NCI-H524 treated with DMSO at 0.1 percent for 48 hours (cell line): ENCODE data around the gene MXRA5.
"Not testable (repeated sequence)": the region's sequence is repeated elsewhere in the genome, so short reads cannot be mapped to it uniquely, and the experiment has no call there.

Source experiments
- DNase-seq: peaks from one replicate; lab custom pipeline; 2025; lab: John Stamatoyannopoulos, UW

MXRA5 gene, protein sequence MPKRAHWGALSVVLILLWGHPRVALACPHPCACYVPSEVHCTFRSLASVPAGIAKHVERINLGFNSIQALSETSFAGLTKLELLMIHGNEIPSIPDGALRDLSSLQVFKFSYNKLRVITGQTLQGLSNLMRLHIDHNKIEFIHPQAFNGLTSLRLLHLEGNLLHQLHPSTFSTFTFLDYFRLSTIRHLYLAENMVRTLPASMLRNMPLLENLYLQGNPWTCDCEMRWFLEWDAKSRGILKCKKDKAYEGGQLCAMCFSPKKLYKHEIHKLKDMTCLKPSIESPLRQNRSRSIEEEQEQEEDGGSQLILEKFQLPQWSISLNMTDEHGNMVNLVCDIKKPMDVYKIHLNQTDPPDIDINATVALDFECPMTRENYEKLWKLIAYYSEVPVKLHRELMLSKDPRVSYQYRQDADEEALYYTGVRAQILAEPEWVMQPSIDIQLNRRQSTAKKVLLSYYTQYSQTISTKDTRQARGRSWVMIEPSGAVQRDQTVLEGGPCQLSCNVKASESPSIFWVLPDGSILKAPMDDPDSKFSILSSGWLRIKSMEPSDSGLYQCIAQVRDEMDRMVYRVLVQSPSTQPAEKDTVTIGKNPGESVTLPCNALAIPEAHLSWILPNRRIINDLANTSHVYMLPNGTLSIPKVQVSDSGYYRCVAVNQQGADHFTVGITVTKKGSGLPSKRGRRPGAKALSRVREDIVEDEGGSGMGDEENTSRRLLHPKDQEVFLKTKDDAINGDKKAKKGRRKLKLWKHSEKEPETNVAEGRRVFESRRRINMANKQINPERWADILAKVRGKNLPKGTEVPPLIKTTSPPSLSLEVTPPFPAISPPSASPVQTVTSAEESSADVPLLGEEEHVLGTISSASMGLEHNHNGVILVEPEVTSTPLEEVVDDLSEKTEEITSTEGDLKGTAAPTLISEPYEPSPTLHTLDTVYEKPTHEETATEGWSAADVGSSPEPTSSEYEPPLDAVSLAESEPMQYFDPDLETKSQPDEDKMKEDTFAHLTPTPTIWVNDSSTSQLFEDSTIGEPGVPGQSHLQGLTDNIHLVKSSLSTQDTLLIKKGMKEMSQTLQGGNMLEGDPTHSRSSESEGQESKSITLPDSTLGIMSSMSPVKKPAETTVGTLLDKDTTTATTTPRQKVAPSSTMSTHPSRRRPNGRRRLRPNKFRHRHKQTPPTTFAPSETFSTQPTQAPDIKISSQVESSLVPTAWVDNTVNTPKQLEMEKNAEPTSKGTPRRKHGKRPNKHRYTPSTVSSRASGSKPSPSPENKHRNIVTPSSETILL (N-terminal part only)

DNA sequence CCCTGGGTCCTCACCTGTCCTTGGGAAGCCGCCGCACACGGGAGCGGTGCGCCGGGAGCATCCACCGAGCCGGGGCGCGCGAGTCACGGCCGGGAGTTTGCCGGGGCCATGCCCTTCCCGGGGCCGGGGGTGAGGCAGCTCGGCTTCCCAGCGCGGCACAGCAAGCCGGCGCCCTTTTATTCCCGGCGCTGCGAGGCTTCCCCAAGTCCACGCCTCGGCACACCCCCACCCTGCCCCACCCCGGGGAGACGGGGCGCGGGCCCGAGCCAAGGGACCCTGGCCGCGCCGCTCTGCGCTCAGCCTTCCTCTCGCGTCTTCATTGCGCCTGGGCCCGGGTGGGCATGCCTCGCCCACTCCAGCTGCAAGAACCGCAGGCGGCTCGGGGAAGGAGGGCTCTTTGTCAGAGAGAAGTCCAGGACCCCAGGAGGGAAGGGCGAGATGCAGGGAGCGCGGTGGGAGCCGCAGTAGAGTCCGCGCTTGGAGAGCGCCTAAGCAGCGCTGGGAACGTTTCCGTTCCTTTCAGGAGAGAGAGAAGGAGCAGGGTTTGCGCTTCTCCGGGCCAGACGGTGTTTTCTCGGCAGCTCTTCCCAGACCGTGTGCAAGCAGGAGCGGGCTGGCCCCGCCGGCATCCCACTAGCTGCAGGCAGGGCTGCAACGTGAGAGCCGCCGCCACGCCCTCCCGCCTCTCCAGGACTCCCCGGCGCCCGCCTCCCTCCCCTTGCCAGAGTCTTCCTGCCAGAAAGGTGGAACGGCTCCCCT is at the start of gene MXRA5:
TSS of gene MXRA5 (minus strand) at position 152 of the 759 bp plus-strand sequence. CDS start 2,819 bp downstream, outside the sequence.
- DNase-seq, result no peak

DNA sequence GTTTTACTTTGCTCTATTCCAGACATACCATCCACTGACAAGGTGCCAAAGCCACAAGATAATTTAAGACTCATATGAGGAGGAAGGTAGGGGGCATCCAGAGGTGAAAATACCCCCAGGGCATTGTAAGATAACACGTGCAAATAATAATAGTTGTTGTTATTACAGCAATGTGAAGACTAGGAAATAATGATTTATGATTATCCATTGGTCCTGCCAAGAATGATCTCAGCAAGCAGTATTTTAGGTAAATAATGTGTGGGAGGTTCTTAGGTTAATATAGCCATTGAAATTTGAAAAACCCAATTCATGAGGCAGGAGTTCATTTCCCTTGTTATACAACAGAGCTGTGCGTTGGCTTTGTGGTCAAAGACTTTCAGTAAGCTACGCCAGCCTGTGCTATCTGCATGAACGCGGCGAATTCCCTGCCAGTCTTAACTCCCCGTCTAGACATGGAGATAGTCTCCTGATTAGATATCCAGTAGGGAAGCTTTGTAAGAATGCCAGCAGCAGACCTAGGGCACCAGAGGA is 47.2 kb upstream of the MXRA5 start:
- DNase-seq, result no peak

DNA sequence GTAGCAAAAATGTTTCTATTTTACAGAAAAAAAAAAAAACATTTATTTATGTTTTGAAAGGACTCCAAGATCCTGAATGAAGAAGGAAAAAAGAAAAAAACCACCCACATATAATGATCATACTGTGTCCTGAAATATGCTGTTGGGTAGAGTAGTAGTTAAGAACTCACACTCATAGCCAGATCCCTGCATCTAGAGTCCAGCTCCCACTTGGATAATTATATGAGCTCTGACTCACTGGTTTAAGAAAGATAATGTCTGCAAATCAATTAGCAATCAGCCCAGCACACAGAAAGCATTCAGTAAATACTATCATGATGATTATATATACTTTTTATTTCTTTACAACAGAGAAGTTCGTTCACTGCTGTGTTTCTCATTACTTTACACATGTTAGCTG is 46.7 kb upstream of the MXRA5 start:
- no peak for DNase-seq

DNA sequence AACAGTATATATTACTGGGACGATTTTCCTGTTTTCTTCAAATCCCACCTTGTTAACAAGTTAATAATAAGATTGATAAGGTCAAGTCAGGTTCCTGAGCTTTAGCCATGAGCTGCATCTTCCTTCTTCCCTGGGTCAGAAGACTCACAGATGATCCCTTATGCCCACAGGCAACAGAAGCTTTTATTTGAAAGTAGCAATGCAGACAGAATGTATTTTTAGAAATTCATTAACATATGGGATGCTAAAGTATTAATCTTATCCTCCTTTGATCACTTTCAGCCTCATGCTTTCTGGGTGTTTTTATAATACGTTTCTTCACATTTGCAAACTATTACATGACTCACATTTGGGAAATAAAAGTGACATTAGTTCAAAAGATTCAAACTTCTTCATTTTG is 42.0 kb upstream of the MXRA5 start:
- DNase-seq, result no peak

DNA sequence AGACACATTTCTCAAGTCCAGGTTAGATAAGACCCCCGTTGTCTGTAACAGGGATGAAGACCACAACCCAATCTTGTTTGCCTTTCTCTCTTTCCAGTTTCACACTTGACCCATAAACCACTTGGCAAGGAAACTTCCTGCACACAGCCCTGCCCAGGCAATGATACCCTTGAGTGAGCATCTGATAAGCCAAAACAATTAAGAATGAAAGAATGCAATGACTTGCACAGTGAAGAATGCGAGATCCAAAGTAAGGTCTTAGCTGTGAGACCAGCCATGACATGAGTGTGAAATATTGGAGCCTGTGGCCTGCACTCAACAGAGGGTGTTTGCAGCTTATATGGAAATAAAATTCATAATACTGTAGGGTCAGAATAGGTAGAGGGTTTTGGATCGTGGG is 37.9 kb upstream of the MXRA5 start:
- DNase-seq, result no peak

DNA sequence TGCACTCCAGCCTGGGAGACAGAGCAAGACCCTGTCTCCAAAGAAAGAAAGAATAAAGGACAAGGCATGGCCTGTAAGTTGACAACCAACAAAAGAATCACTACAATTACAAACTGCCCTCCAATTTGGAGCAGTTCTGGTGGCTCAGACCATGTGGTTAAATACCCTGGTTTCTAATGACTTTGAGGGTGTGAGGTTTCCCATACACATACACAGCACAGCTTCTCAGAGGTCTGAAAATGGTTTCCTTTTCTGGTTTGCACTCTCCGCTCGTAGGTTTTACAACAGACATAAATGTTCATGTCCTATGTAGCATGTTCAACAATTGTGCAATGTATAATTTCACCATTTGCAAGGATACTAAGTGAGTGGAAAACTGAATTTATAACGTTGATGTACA is 34.2 kb upstream of the MXRA5 start:
- no peak for DNase-seq

DNA sequence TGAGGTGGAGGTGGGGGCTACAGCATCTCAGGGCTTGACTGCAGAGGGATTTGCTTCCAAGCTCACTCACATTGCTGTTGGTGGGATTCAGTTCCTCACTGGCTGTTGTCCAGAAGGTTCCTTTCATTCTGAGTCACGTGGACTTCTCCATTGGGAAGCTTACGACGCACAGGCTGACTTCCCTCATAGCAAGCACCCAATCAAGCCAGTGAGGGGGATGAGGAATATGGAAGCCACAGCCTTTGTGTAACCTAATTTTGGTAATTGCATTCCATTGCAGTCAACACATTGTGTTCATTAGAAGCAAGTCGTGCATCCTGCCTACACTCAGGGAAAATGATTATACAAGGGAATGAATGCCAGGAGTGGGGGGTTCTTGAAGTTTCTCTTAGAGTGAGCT is 32.7 kb upstream of the MXRA5 start:
- no peak for DNase-seq

DNA sequence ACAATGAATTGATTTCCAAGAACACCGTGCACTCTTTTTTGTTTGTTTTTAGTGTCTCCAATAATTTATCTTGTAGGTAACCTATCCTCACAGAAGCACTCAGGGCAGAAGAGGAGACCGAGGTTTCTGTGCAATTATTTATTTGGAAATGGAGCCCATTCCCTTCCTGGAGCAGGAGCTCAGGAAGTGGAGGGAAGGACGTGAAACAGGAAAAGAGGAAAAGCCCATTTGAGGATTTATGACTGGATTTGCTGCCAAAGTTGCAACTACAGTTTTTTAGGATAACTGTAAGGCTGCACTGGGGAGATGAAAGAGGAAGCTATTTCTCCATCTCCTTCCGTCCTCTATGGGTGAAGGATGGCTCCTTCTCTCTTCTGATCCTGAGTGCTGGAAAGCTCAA is 31.7 kb upstream of the MXRA5 start:
- DNase-seq, result no peak

DNA sequence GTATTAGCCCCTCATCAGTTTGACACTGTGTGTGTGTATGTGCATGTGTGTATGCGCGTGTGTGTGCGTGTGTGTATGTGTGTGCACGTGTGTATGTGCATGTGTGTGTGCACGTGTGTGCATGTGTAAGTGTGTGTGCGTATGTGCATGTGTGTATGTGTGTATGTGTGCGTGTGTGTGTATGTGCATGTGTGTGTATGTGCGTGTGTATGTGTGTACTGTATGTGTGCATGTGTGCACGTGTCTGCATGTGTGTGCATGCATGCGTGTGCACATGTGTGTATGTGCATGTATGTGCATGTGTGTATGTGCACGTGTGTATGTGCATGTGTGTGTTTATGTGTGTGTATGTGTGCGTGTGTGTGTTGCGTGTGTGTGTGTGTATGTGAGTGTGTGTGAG is 31.1 kb upstream of the MXRA5 start:
- no peak for DNase-seq

DNA sequence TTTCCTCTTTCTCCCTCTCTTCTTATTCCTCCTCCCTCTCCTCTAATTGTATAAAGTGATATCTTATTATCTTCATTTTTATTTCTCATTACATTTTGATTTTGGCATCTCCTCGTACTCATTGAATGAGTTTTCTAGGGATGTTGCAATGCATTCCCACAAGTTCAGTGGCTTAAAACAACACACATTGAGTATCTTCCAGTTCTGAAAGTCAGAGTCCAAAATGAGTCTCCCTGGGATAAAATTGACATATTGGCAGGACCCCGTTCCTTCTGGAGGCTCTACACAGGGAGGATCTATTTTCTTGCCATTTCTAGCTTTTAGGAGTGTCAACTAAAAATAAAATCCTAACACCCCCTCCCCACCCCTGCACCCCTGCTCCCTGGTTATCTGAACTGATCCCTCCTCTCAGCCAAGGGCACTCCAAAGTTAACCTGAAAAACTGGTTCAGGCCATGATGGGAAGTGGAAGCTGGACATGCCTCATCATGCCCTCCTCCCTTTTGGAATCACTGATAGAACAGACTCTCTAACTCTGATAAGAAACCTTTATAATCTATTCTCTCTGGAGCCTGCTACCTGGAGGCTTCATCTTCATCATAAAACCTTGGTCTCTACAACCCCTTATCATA is 29.5 kb upstream of the MXRA5 start:
- not testable (repeated sequence) for DNase-seq

DNA sequence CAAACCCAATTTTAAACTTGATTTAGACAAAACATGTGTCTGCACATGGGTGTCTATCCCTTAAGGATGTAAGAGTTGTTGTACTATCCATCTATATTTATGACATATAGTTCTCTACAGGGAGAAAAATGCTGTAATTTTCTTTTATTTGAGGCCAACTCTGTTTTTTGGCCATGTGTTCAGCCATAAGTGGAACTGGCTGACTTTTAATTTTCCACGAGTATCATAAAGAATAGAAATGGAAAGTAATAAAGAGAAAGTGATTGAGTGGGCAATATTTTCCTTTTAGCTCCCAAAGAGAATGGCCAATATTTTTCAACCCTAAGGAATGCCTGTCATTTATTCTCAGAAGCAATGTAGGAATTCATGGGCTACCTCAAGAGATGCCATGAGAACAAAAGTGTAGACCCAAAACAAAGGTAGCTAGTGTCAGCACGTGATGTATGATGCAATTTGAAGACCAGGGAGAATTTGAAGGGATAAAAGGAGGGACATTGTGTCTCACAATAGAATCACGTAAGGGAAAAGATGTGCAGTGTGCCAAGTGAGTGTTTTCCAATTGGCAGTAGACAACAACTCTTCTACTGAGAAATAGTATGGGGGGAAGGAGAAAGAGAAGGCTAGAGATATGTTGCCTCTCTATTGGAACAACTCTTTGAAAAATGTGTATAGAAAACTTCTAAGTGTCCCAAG is 27.8 kb upstream of the MXRA5 start:
- no peak for DNase-seq

DNA sequence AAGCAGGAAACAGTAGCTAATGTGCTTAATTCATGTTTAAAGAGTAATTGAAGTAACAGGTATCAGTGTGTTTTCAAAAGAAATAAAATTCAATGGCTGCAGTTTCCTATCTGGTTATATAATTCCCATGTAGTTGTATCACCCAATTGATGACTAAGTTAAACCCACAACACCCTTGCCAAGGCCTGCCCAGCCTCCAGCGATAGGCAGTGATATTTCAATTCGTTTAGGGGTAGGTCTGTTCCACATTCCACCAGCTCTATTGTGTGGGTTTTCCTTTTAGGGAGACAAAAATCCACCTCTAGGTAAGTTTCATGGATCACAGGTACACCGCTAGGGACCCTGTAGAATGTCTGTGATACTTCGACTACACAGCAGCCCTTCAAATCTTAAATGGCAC is 24.7 kb upstream of the MXRA5 start:
- no peak for DNase-seq

DNA sequence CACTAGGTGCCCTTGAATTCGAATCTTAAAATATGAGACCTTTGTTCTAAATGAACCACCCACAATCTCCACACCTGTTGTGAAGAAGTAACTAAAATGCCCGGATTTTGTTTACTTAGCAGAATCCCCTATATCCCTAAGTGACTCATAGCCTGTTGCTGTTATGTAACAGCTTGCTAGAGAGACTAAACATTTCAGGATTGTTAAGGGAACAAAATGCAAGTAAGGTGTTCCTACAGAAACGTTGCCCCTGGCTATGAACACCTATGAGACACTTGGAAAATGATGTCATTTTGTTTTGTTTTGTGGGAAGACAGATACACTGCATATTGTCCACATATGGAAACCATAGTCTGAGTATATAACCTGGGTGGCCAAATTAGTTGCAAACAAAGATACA is 24.2 kb upstream of the MXRA5 start:
- DNase-seq, result no peak

DNA sequence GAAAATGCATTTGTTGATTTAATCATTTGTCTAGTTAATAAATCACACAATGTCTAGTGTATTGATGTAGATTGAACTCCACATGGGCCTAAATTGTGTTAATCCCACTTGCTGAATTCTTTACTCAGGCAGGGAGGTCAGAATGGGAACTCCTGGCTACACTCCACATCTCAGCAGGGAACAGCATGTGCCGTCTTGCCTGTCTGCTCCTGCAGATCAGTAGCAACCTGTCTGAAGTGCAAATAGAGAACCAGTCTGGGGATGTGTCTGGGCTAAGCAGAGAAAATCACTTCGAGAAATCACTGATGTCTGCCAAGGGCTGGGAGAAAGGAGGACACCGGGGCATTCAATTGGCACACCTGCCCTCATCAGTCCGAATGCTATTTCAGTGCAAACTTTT is 16.5 kb upstream of the MXRA5 start:
- DNase-seq, result no peak

DNA sequence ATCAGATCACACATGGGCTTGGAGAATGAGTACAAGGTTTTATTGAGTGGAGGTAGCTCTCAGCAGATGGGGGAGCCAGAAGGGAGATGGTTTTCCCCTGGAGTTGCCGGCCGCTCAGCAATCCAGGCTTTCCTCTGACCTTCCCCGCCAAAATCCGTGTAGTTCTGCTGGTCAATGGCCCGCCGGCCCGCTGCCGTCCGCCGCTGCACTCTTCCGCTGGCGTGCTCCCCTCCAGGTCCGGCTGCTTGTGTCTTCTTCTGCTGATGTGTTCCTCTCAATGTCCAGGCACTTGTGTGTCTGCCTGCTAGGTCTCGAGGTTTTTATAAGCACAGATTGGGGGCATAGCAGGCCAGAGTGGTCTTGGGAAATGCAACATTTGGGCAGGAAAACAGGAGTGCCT is 14.4 kb upstream of the MXRA5 start:
- no peak for DNase-seq

DNA sequence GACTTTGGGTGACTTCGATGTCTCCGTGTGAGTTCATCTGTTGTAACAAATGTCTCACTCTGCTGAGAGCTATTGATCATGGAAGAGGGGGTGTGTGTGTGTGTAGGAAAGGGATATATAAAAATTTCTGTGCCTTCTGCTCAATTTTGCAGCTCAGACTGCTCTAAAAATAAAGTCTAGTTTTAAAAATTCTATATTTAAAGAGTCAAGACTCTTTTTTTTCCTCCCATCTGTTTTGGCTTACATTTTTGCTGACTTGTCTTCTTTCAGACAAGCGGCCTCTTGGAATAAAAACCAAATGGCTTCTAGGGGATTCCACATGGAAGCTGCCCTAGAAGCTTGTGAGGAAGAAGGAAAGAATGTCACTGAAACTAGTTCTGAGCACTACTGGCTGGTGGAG is 6.3 kb upstream of the MXRA5 start:
- not testable (repeated sequence) for DNase-seq

DNA sequence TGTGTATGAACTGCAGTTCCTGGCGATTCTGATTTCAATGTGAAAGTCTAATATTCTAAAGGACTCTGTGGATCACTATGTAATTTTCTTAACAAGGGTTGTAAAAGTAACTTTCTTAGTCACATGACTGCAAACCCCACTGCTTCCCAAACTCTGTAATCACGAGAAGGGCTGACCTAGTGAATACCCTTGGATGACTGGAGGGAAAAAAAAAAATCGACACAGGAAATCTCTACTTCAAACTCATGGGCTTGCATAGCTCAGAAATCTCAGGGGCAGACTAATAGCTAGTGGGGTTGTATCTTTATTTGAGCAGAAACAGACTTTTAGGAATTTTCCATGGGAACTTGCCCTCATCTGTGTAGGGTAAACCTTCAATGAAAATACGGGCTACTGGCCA is 4.8 kb upstream of the MXRA5 start:
- no peak for DNase-seq

DNA sequence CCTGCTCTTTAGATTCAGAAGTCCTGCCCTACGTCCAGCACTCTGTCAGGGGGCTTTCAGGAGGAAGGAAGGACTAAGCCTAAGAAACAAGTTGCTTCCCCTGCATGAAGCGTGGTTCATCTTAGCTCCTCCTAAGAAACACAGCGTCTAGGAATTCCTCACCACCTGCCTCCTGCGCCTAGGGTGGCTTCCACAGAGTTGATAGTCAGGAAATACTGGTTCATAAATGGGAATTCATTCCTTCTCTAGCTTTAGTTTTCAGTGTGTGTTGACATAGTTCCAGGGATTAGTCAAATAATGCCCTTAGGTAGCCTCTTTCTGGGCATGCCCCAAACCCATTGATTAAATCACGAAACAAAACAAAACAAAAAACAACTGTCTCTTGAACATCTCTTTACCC is 1.7 kb upstream of the MXRA5 start:
- no peak for DNase-seq

DNA sequence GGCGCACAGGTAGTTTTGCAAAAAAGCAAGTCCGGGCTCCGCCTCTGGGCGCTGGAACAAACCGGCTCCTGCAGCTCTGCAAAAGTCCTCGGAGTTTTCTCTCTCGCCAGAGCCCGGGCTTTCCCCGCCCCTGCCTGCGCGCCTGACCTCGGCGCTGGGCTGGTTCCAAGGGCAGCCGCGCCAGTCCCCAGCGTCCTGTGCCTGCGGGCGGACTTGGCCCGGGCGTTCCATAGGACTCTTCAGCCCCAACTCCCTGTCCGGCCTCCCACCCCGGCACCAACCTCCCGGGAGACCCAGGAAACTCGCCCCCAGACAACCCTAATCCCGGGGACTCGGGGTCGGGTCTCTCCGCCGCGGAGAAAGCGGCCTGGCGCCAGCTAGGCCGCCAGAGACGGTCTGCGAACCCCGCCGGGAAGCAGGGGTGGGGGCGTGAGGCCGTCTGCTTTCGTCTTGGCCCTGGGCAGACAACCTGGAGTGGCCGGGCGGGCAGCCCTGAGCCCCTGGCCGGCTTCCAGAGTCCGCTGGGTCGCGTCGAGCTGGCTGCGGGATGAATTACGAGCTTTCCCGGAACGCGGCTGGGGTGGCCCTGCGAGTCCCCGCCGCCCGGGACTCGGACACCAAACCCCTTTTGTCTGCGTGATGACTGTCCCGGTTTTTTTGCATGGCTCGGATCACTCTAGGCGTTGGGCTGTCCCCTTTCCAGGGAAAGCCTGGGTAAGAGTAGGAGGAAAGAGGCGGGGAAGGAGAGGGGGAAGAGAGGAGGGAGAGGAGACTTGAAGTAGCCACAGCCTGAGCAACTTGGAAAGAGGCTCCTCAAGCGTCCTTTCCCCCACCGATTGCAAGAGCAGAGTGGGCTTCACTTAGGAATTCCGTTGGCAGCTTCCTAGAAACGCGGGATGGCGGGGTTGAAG is 916 bp downstream of the MXRA5 start:
- DNase-seq, result no peak
